ENCODE data around the gene MSL3B.
"Not testable (repeated sequence)": the region's sequence is repeated elsewhere in the genome, so short reads cannot be mapped to it uniquely, and the experiment has no call there.

The MSL3B gene

DNA sequence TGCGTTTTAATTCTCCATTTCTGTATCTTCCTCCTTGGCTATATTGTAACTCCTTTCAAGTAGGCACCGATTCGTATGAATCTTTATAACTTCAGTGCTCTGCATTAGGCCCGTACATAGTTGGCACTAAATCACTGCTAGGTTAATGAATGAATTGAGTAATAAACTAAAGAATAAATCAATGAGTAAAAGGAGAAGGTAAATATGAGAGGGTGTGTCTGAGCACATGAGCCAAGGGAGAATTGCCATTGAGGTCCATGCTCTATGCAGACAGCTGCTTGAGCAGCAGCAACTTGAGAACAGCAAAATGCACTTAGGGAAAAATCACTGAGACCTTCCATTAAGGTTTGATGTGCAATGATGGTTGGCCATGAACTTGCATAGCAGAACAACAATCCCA lies 37.8 kb upstream of the MSL3B start:
- no peak for DNase-seq (ENCODE audit: extremely low spot score)
- TF ChIP-seq, protein P1, sequence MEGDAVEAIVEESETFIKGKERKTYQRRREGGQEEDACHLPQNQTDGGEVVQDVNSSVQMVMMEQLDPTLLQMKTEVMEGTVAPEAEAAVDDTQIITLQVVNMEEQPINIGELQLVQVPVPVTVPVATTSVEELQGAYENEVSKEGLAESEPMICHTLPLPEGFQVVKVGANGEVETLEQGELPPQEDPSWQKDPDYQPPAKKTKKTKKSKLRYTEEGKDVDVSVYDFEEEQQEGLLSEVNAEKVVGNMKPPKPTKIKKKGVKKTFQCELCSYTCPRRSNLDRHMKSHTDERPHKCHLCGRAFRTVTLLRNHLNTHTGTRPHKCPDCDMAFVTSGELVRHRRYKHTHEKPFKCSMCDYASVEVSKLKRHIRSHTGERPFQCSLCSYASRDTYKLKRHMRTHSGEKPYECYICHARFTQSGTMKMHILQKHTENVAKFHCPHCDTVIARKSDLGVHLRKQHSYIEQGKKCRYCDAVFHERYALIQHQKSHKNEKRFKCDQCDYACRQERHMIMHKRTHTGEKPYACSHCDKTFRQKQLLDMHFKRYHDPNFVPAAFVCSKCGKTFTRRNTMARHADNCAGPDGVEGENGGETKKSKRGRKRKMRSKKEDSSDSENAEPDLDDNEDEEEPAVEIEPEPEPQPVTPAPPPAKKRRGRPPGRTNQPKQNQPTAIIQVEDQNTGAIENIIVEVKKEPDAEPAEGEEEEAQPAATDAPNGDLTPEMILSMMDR (IDR thresholded peaks at IDR 0.05), result no peak
- no peak for TF ChIP-seq EP300 (IDR thresholded peaks at IDR 0.05)
- no peak for TF ChIP-seq POLR2AphosphoS5 (IDR thresholded peaks at IDR 0.05)
- no peak for TF ChIP-seq POLR2A (IDR thresholded peaks at IDR 0.05; ENCODE audit: low read depth)

DNA sequence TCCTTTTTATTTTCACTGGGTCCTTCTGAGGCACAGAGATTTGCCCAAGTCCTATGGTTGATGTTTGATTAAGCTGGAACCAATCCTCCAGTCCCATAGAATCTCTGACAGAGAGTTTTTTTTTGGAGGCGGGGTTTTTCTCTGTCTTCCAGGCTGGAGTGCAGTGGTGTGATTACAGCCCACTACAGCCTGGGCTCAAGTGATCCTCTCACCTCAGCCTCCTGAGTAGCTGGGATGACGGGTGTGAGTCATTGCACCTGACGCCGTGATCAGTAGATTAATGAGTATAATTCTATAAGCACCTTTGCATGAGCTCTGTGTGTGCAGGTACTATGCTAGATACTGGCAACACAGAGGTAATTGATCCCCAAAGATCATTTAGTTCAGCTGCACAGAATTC lies 33.7 kb upstream of the MSL3B start:
- no peak for TF ChIP-seq EP300 (IDR thresholded peaks at IDR 0.05)
- TF ChIP-seq, protein P1 (IDR thresholded peaks at IDR 0.05), result no peak

More for the DNA sequence above, 37.8 kb upstream of the MSL3B start:
- Histone ChIP-seq H3K4me3 (no peak overlapping the region), H3K9me3 (no peaks in the 10 kb centered on the region), H3K27me3 (peaks cover 0 to 44% (median 0%) of the 10 kb centered on the region in 4 donors), H3K36me3 (no peaks in the 10 kb centered on the region), H3K4me1 (no peaks in the 10 kb centered on the region), H3K27ac (replicated peaks in 1 of 4) (no peak overlapping the region)
- 89% methylated on average over 4 of the region's 4 CpGs for WGBS
- intact Hi-C loops (cut with DNase I), result no loop called here

DNA sequence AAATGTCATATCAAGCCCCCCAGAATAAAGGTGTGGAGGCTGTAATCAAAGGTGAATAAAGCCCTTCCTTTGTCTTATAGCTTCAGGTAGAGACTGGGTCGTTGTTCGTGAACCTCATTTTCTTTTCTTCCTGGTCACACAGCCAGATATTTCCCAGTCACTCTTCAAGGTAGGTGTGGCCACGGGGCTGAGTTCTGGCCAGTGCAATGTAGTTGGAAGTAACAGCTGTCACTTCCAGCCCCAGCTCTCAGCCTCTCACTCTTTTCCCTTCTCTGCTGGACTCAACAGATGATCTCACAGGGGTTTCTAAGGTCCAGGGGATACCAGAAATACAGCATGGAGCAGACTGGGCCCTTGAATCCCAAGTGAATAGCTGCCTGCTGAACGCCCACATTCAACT lies 33.2 kb upstream of the MSL3B start:
- Histone ChIP-seq H3K4me1 (no peaks in the 10 kb centered on the region), H3K9me3 (no peaks in the 10 kb centered on the region), H3K27ac (replicated peaks in 1 of 4) (no peak overlapping the region), H3K4me3 (no peak overlapping the region), H3K36me3 (no peaks in the 10 kb centered on the region), H3K27me3 (peaks cover 0 to 39% (median 0%) of the 10 kb centered on the region in 4 donors)
- WGBS, result 73% methylated on average over 4 of the region's 4 CpGs
- TF ChIP-seq POLR2AphosphoS5 (IDR thresholded peaks at IDR 0.05), result no peak
- no peak for TF ChIP-seq EP300 (IDR thresholded peaks at IDR 0.05)
- TF ChIP-seq, protein P1 (IDR thresholded peaks at IDR 0.05), result no peak
- DNase-seq (ENCODE audit: extremely low spot score), result no peak
- intact Hi-C loops (cut with DNase I), result no loop called here

More for the DNA sequence above, 33.7 kb upstream of the MSL3B start:
- no peak overlapping the region for H3K27ac ChIP-seq (replicated peaks in 1 of 4)
- no peak overlapping the region for H3K4me3 ChIP-seq
- no peaks in the 10 kb centered on the region for H3K4me1 ChIP-seq
- 79% methylated on average over 4 of the region's 4 CpGs for WGBS
- intact Hi-C loops (cut with DNase I), result no loop called here
- H3K9me3 ChIP-seq, result no peaks in the 10 kb centered on the region
- no peaks in the 10 kb centered on the region for H3K36me3 ChIP-seq
- DNase-seq (ENCODE audit: extremely low spot score), result no peak
- H3K27me3 ChIP-seq, result peaks cover 0 to 44% (median 0%) of the 10 kb centered on the region in 4 donors

DNA sequence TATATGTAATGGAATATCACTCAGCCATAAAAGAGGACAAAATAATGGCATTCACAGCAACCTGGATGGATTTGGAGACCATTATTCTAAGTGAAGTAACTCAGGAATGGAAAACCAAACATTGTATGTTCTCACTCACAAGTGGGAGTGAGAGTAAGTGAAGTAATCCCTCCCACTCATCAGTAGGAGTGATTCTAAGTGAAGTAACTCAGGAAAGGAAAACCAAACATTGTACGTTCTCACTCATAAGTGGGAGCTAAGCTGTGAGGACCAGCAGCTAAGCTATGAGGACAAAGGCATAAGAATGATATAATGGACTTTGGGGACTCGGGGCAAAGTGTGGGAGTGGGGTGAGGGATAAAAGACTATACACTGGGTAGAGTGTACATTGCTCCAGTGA lies 28.1 kb upstream of the MSL3B start:
- intact Hi-C loops (cut with DNase I); DNase-seq (ENCODE audit: extremely low spot score); H3K27ac ChIP-seq (replicated peaks in 1 of 4); H3K27me3 ChIP-seq; H3K4me1 ChIP-seq; H3K4me3 ChIP-seq; H3K9me3 ChIP-seq; H3K36me3 ChIP-seq: not testable (repeated sequence)
- WGBS, result 78% methylated on average over 2 of the region's 2 CpGs

DNA sequence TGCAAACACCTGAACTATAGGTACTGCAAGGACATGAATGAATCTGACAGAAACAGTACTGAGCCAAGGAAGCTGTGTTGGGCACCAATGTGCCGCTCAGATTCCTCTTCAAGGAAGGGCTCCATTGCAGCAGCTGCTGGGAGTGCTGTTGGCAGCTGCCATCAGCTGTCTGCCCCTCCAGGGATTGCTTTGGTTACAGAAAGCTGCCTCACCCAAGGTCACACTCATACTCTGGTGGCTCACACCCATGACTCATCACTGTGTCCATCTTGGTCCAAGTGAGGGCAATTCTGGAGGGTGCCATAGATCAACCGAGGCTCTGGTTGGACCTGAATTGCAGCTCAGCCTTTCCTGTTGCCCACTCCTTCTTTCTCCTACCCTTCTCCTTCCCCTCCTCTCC lies 24.6 kb upstream of the MSL3B start:
- no peak for DNase-seq (ENCODE audit: extremely low spot score)
- no peak overlapping the region for H3K4me3 ChIP-seq
- H3K9me3 ChIP-seq, result no peaks in the 10 kb centered on the region
- H3K27me3 ChIP-seq, result peaks cover 0 to 22% (median 0%) of the 10 kb centered on the region in 4 donors
- TF ChIP-seq, protein P1 (IDR thresholded peaks at IDR 0.05), result no peak
- TF ChIP-seq EP300 (IDR thresholded peaks at IDR 0.05) (no peak), POLR2AphosphoS5 (IDR thresholded peaks at IDR 0.05) (no peak), POLR2A (IDR thresholded peaks at IDR 0.05; ENCODE audit: low read depth) (no peak)
- intact Hi-C loops (cut with DNase I), result no loop called here
- 92% methylated on average over 2 of the region's 2 CpGs for WGBS
- H3K4me1 ChIP-seq, result no peaks in the 10 kb centered on the region
- H3K36me3 ChIP-seq, result no peaks in the 10 kb centered on the region
- no peak overlapping the region for H3K27ac ChIP-seq (replicated peaks in 1 of 4)

Measured in esophagus muscularis mucosa (tissue), 4 donors.